Right forelimb (tissue), 1 donor: ENCODE measurements around the gene S100A16.
"Not testable (repeated sequence)": the region's sequence is repeated elsewhere in the genome, so short reads cannot be mapped to it uniquely, and the experiment has no call there.

Experiments used
- DNase-seq: peaks from one replicate; pipeline ENCODE4 v3.0.0-alpha.2; 2018

Gene S100A16

GRCh38 chr1:153614189-153614900, 1.4 kb upstream of the S100A16 start:
- DNase-seq = no peak

- peak; percentile 41 for DNase-seq
Measured at GRCh38 chr1:153613406-153613805, 469 bp upstream of the S100A16 start.

GRCh38 chr1:153612111-153612754, 704 bp downstream of the S100A16 start:
- DNase-seq = peak; percentile 51

GRCh38 chr1:153611356-153611755, 1.6 kb downstream of the S100A16 start:
- DNase-seq = no peak

- no peak for DNase-seq
Measured at GRCh38 chr1:153610811-153611301, 2.1 kb downstream of the S100A16 start.

GRCh38 chr1:153610334-153610733, 2.6 kb downstream of the S100A16 start:
- no peak for DNase-seq

- DNase-seq = no peak
Measured at GRCh38 chr1:153609585-153609907, 3.4 kb downstream of the S100A16 start.

- DNase-seq = no peak
Measured at GRCh38 chr1:153608742-153609584, 4.0 kb downstream of the S100A16 start.

GRCh38 chr1:153608089-153608682, 4.8 kb downstream of the S100A16 start:
- no peak for DNase-seq

GRCh38 chr1:153607381-153607780, 5.6 kb downstream of the S100A16 start:
- no peak for DNase-seq

- no peak for DNase-seq
Measured at GRCh38 chr1:153606194-153606593, 6.7 kb downstream of the S100A16 start.

GRCh38 chr1:153602749-153603148, 10.2 kb downstream of the S100A16 start:
- DNase-seq = no peak

GRCh38 chr1:153599847-153600246, 13.1 kb downstream of the S100A16 start:
- no peak for DNase-seq

- no peak for DNase-seq
Measured at GRCh38 chr1:153598309-153599172, 14.4 kb downstream of the S100A16 start.

- no peak for DNase-seq
Measured at GRCh38 chr1:153597206-153597605, 15.7 kb downstream of the S100A16 start.

GRCh38 chr1:153592748-153593147, 20.2 kb downstream of the S100A16 start:
- no peak for DNase-seq

- no peak for DNase-seq
Measured at GRCh38 chr1:153588482-153588881, 24.5 kb downstream of the S100A16 start.

- DNase-seq = not testable (repeated sequence)
Measured at GRCh38 chr1:153588033-153588432, 24.9 kb downstream of the S100A16 start.

GRCh38 chr1:153587314-153587713, 25.6 kb downstream of the S100A16 start:
- no peak for DNase-seq

GRCh38 chr1:153586347-153586746, 26.6 kb downstream of the S100A16 start:
- DNase-seq = no peak

GRCh38 chr1:153585006-153585405, 27.9 kb downstream of the S100A16 start:
- DNase-seq = no peak

- no peak for DNase-seq
Measured at GRCh38 chr1:153583976-153584375, 29.0 kb downstream of the S100A16 start.
